Suprapubic skin (tissue), 4 donors: ENCODE measurements around the gene GRPEL2. TPM values are rescaled to one million over a fixed set of nuclear protein-coding genes. Genes with fewer than 3 reads are reported as not detected.
A peak's percentile ranks its signal among the peaks of the same experiment; 100 is the strongest.

ENCODE experiments used
- DNase-seq, 2 donors: peaks; one replicate each; pipeline ENCODE4 v3.0.0-alpha.2; 2019; ENCODE audit warnings: low spot score in 2 of 2
- H3K27ac ChIP-seq: fragments of 200-600 bp; sonication (generic); one replicate; pipeline ENCODE4 v1.5.1; 2019
- H3K27me3 ChIP-seq: fragments of 200-600 bp; sonication (generic); one replicate; pipeline ENCODE4 v1.5.1; 2019
- H3K36me3 ChIP-seq: fragments of 200-600 bp; sonication (generic); one replicate; pipeline ENCODE4 v1.5.1; 2019
- H3K4me1 ChIP-seq: fragments of 200-600 bp; sonication (generic); one replicate; pipeline ENCODE4 v1.5.1; 2019
- H3K4me3 ChIP-seq: fragments of 200-600 bp; sonication (generic); one replicate; pipeline ENCODE4 v1.5.1; 2019; ENCODE audit warnings: mild to moderate bottlenecking
- H3K9me3 ChIP-seq: fragments of 200-600 bp; sonication (generic); one replicate; pipeline ENCODE4 v1.5.1; 2019
- CTCF ChIP-seq, 2 donors: fragments of 200-600 bp in 1 of 2; fragments of 450-650 bp in 1 of 2; sonication (generic) in 1 of 2; IDR thresholded peaks; one replicate each; pipeline ENCODE4 v1.5.1; 2016 to 2019; ENCODE audit warnings: antibody characterized with exemption in 2 of 2, mild to moderate bottlenecking in 1 of 2, moderate library complexity in 1 of 2
- EP300 ChIP-seq: sonication (generic); formaldehyde crosslinking; IDR thresholded peaks from one replicate; pipeline ENCODE4 v1.6.1; 2017; ENCODE audit warnings: antibody characterized with exemption
- POLR2A ChIP-seq, 2 donors: fragments of 450-650 bp; IDR thresholded peaks; one replicate each; pipeline ENCODE4 v1.6.1; 2017; ENCODE audit warnings: antibody characterized with exemption in 2 of 2, mild to moderate bottlenecking in 2 of 2, moderate library complexity in 2 of 2
- POLR2AphosphoS5 ChIP-seq, 3 donors: sonication (generic); formaldehyde crosslinking; IDR thresholded peaks; one replicate each; pipeline ENCODE4 v1.6.1; 2017; ENCODE audit warnings: antibody characterized with exemption in 3 of 3
- WGBS: methylation state at CpG from one replicate; pipeline ENCODE4 v1.1.5; 2018; 5-methylcytosine and 5-hydroxymethylcytosine counted together
- total RNA-seq, 4 donors: library from RNA; depleted of rRNA; stranded (reverse); fragments of >200 nt; gene quantifications; one replicate each; pipeline ENCODE4 v1.1.0, GENCODE V29; 2016

Gene GRPEL2
- total RNA-seq, 4 donors from 2014 or later: 8.4 to 12.4 (median 10.6) TPM

DNA sequence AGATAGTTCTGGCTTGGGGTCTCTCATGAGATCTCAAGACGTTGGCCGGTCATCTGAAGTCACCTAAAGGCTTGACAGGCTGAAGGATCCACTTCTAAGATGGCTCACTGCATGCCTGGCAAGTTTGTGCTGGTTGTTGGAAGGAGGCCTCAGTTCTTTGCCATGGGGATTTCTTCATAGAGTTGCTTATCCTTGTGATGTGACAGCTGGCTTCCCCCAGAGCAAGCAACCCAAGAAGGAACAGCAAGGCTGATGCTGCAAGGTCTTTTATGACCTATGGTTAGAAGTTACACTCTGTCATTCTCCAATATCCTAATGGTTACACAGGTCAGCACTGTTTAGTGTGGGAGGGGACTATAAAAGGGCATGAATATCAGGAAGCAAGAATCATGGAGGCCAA is 20.7 kb upstream of the GRPEL2 start:
- peaks cover 13% of the 10 kb centered on the region for H3K36me3 ChIP-seq
- no peaks in the 10 kb centered on the region for H3K27me3 ChIP-seq
- H3K9me3 ChIP-seq: no peaks in the 10 kb centered on the region
- TF ChIP-seq CTCF (IDR thresholded peaks at IDR 0.05) (no peak), POLR2A (IDR thresholded peaks at IDR 0.05) (no peak), EP300 (no peak), POLR2AphosphoS5 (IDR thresholded peaks at IDR 0.05) (no peak)
- H3K27ac ChIP-seq: peak overlapping the region; percentile 9
- no peak overlapping the region for H3K4me3 ChIP-seq
- H3K4me1 ChIP-seq: peaks cover 28% of the 10 kb centered on the region
- no peak for DNase-seq
- 53% methylated on average over 2 of the region's 2 CpGs for WGBS

- Histone ChIP-seq H3K4me1 (peaks cover 24% of the 10 kb centered on the region), H3K4me3 (no peak overlapping the region), H3K27ac (peak overlapping the region; percentile 9), H3K36me3 (peaks cover 12% of the 10 kb centered on the region), H3K9me3 (no peaks in the 10 kb centered on the region), H3K27me3 (no peaks in the 10 kb centered on the region)
- no peak for TF ChIP-seq CTCF (IDR thresholded peaks at IDR 0.05)
- TF ChIP-seq EP300: no peak
- TF ChIP-seq POLR2A (IDR thresholded peaks at IDR 0.05): no peak
- no peak for TF ChIP-seq POLR2AphosphoS5 (IDR thresholded peaks at IDR 0.05)
- no peak for DNase-seq
These were observed 20.0 kb upstream of the GRPEL2 start for GRCh38 chr5:149325166-149325735.

GRCh38 chr5:149325894-149326293 is 19.4 kb upstream of the GRPEL2 start:
- no peak for TF ChIP-seq EP300
- peaks cover 17% of the 10 kb centered on the region for H3K4me1 ChIP-seq
- WGBS: 86% methylated on average over 5 of the region's 5 CpGs
- H3K27ac ChIP-seq: no peak overlapping the region
- no peaks in the 10 kb centered on the region for H3K9me3 ChIP-seq
- no peak overlapping the region for H3K4me3 ChIP-seq
- DNase-seq: no peak
- H3K27me3 ChIP-seq: no peaks in the 10 kb centered on the region
- H3K36me3 ChIP-seq: peaks cover 10% of the 10 kb centered on the region

DNA sequence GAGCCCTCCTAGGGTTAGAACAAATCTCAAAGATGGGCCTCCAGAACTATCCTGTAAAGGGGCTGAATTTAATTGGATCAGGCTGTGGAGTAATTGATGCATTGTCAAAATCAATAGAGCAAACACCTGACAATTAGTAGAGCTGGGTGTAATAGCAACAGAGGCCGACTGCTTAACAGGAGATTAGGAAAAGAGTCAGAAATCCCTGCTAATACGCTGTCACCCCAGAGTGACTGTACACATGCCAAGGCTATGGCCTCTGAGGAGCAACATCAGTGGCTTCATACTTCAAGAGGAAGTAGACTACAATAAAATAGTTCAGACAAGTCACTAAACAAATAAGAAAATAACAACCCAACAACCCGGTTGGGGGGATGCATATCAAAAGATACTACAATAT is 18.7 kb upstream of the GRPEL2 start:
- Histone ChIP-seq H3K4me1 (peaks cover 13% of the 10 kb centered on the region), H3K4me3 (no peak overlapping the region), H3K9me3 (no peaks in the 10 kb centered on the region), H3K27me3 (no peaks in the 10 kb centered on the region), H3K36me3 (peaks cover 10% of the 10 kb centered on the region), H3K27ac (no peak overlapping the region)
- WGBS: 82% methylated on average over 3 of the region's 3 CpGs
- no peak for DNase-seq
- TF ChIP-seq POLR2A (IDR thresholded peaks at IDR 0.05) (no peak), CTCF (IDR thresholded peaks at IDR 0.05) (no peak), EP300 (no peak)

- no peak overlapping the region for H3K4me3 ChIP-seq
- H3K9me3 ChIP-seq: no peaks in the 10 kb centered on the region
- DNase-seq: no peak
- peaks cover 10% of the 10 kb centered on the region for H3K4me1 ChIP-seq
- H3K27ac ChIP-seq: no peak overlapping the region
- 94% methylated on average over 5 of the region's 5 CpGs for WGBS
- TF ChIP-seq POLR2AphosphoS5 (IDR thresholded peaks at IDR 0.05): no peak
- TF ChIP-seq CTCF (IDR thresholded peaks at IDR 0.05): no peak
- no peak for TF ChIP-seq EP300
- no peak for TF ChIP-seq POLR2A (IDR thresholded peaks at IDR 0.05)
- H3K27me3 ChIP-seq: no peaks in the 10 kb centered on the region
- peaks cover 19% of the 10 kb centered on the region for H3K36me3 ChIP-seq
These were observed 17.1 kb upstream of the GRPEL2 start for GRCh38 chr5:149328177-149328576.
